ENCODE results near the gene SHPK. TPM values are rescaled to one million over a fixed set of nuclear protein-coding genes. Genes with fewer than 3 reads are reported as not detected.

The SHPK gene
- total RNA-seq, 1 donor = 15.0 TPM

GRCh38 chr17:3600529-3601205 is 35.4 kb downstream of the SHPK start:
- no peak overlapping the region for H3K4me3 ChIP-seq (ENCODE audit: low read depth, low read length)
- no peak for TF ChIP-seq CTCF (IDR thresholded peaks at IDR 0.05; ENCODE audit: insufficient read depth, low read length)
- no peak for DNase-seq (ENCODE audit: low read depth)

DNA sequence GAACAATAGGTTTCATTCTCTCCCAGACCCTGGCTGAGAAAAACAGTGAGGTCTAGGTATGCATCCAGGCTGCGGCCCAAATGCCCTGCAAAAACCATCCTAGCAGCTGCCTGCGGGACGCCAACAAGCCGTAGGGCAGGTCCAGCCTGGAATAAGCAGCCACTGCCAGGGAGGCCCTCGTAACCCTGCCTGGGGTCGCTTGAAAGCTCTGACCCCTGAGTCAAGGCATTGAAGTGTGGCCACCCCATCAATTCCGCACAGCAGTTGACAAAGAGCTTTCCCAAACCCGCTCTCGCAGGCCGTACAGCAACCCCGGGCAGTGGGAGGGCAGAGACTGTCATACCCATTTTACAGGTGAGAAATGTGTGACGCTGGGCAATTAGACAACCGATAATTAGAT is 38.0 kb downstream of the SHPK start:
- no peak for TF ChIP-seq CTCF (IDR thresholded peaks at IDR 0.05; ENCODE audit: insufficient read depth, low read length)
- DNase-seq (ENCODE audit: low read depth) = no peak
- H3K4me3 ChIP-seq (ENCODE audit: low read depth, low read length) = no peak overlapping the region

DNA sequence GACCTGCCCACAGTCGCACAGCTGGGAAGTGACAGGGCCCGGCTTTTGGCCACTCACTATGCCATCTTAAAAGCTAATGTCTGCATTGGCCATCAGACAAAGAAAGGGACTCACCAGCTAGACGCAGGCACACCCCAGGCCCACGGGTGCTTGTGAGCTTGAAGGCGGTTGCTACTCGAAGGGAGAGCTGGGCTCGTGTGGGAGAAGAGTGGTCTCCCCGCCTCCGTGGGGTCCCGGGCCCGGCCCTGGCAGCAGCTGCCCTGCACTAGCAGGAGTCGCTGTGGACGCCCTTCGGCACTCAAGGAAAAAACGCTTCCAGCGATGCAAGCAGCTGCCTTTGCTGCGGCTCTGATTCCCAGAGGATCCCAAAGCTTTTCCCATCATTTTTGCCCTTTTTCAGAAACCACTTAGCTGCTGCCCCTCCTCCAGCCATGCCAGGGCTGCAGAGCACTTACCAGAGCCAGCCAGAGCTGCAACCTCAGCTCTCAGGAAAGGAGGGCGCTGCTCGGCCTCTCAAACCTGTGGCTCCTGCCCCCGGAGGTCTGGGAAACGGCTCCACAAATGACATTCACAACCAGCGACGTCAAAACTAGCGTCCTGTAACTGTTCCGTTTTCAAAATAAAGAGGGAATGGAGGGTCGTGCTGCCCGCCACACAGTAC is 39.1 kb downstream of the SHPK start:
- H3K4me3 ChIP-seq (ENCODE audit: low read depth, low read length) = no peak overlapping the region
- DNase-seq (ENCODE audit: low read depth) = no peak
- no peak for TF ChIP-seq CTCF (IDR thresholded peaks at IDR 0.05; ENCODE audit: insufficient read depth, low read length)

- TF ChIP-seq CTCF (IDR thresholded peaks at IDR 0.05; ENCODE audit: insufficient read depth, low read length) = no peak
- no peak overlapping the region for H3K4me3 ChIP-seq (ENCODE audit: low read depth, low read length)
- no peak for DNase-seq (ENCODE audit: low read depth)
Observed at GRCh38 chr17:3594976-3595375, 41.1 kb downstream of the SHPK start.

- TF ChIP-seq CTCF (IDR thresholded peaks at IDR 0.05; ENCODE audit: insufficient read depth, low read length) = no peak
- DNase-seq (ENCODE audit: low read depth) = peak; percentile 39
- H3K4me3 ChIP-seq (ENCODE audit: low read depth, low read length) = no peak overlapping the region
Observed at GRCh38 chr17:3594051-3594800, 41.8 kb downstream of the SHPK start.

- no peak for DNase-seq (ENCODE audit: low read depth)
- no peak for TF ChIP-seq CTCF (IDR thresholded peaks at IDR 0.05; ENCODE audit: insufficient read depth, low read length)
- H3K4me3 ChIP-seq (ENCODE audit: low read depth, low read length) = no peak overlapping the region
Observed at GRCh38 chr17:3593384-3593783, 42.7 kb downstream of the SHPK start.
